IMR-90 (cell line): Measurements from ENCODE around the gene KDM6A. TPM values are rescaled to one million over a fixed set of nuclear protein-coding genes. Genes with fewer than 3 reads are reported as not detected.

Experiments
- ATAC-seq: fragments of 200-7000 bp; cut with Tn5 transposase; 2 replicates; pipeline ENCODE4 v1.9.1; 2020; ENCODE audit warnings: low read depth, mild to moderate bottlenecking, moderate library complexity
- BruUV-seq: library from RNA; stranded (reverse); fragments of 400-500 nt; replicated peaks from 2 replicates; lab custom pipeline; 2021; lab: Mats Ljungman, UMichigan
- CTCF ChIA-PET: fragments of 300-600 bp; formaldehyde crosslinking; extraction: SDS; loops from one replicate; lab custom pipeline; 2021; ENCODE audit warnings: antibody characterized with exemption; lab: Yijun Ruan, JAX
- POLR2A ChIA-PET: fragments of 300-600 bp; sonication (Branson Sonifier 250); formaldehyde crosslinking; loops from one replicate; lab custom pipeline; 2022; ENCODE audit warnings: antibody characterized with exemption; ENCODE audit not compliant: unreplicated experiment; lab: Charles Lee
- DNase-seq: peaks from one replicate; pipeline ENCODE4 v3.0.0; 2013
- H2AFZ ChIP-seq: replicated peaks from 2 replicates; pipeline ENCODE3; 2013; ENCODE audit warnings: low read length, mild to moderate bottlenecking; ENCODE audit not compliant: poor library complexity
- H2AK5ac ChIP-seq: 2 replicates; pipeline ENCODE4 v1.6.1; 2013; ENCODE audit warnings: low read depth, low read length, inconsistent platforms
- H2AK9ac ChIP-seq: replicated peaks from 2 replicates; pipeline ENCODE3; 2013; ENCODE audit warnings: mild to moderate bottlenecking, low read depth, low read length, moderate library complexity; ENCODE audit not compliant: poor library complexity
- H2BK120ac ChIP-seq: 2 replicates; pipeline ENCODE4 v1.6.1; 2013; ENCODE audit warnings: low read depth, low read length, inconsistent platforms
- H2BK15ac ChIP-seq: 3 replicates; pipeline ENCODE4 v1.6.1; 2013; ENCODE audit warnings: low read depth, low read length, inconsistent platforms
- H2BK20ac ChIP-seq: 2 replicates; pipeline ENCODE4 v1.6.1; 2013; ENCODE audit warnings: low read depth, mild to moderate bottlenecking, inconsistent platforms, low read length, moderate library complexity
- H2BK5ac ChIP-seq: 2 replicates; pipeline ENCODE4 v1.6.1; 2013; ENCODE audit warnings: mild to moderate bottlenecking, low read depth, low read length, inconsistent platforms; ENCODE audit not compliant: poor library complexity, severe bottlenecking
- H3K14ac ChIP-seq: replicated peaks from 2 replicates; pipeline ENCODE4 v1.6.1; 2013; ENCODE audit warnings: low read depth, low read length, inconsistent platforms
- H3K18ac ChIP-seq: 2 replicates; pipeline ENCODE4 v1.6.1; 2013; ENCODE audit warnings: low read depth, low read length, control low read depth
- H3K23ac ChIP-seq: 2 replicates; pipeline ENCODE4 v1.6.1; 2013; ENCODE audit warnings: low read depth, low read length, inconsistent platforms
- H3K27ac ChIP-seq: 2 replicates; pipeline ENCODE4 v1.5.1; 2013; ENCODE audit warnings: mild to moderate bottlenecking, control low read depth, low read length; ENCODE audit not compliant: insufficient read depth
- H3K27me3 ChIP-seq: 2 replicates; pipeline ENCODE4 v1.6.1; 2013; ENCODE audit warnings: low read length; ENCODE audit not compliant: control insufficient read depth, insufficient read depth
- H3K36me3 ChIP-seq: 2 replicates; pipeline ENCODE4 v1.6.1; 2013; ENCODE audit warnings: low read length, mixed read lengths; ENCODE audit not compliant: control insufficient read depth, insufficient read depth
- H3K4ac ChIP-seq: 2 replicates; pipeline ENCODE4 v1.6.1; 2013; ENCODE audit warnings: low read depth, low read length, inconsistent platforms
- H3K4me1 ChIP-seq: 2 replicates; pipeline ENCODE4 v1.6.1; 2013; ENCODE audit warnings: low read length, mixed read lengths; ENCODE audit not compliant: control insufficient read depth, insufficient read depth
- H3K4me2 ChIP-seq: 2 replicates; pipeline ENCODE4 v1.6.1; 2013; ENCODE audit warnings: low read depth, mild to moderate bottlenecking, control low read depth, low read length, moderate library complexity
- H3K4me3 ChIP-seq: 2 replicates; pipeline ENCODE4 v1.5.1; 2013; ENCODE audit warnings: low read depth, mild to moderate bottlenecking, control low read depth, low read length, moderate library complexity; ENCODE audit not compliant: insufficient read depth
- H3K56ac ChIP-seq: 2 replicates; pipeline ENCODE4 v1.6.1; 2013; ENCODE audit warnings: low read length, inconsistent platforms; ENCODE audit not compliant: insufficient read depth; ENCODE audit errors: extremely low read depth
- H3K79me1 ChIP-seq, 2 experiments: 2 replicates each; pipeline ENCODE4 v1.6.1; 2013; ENCODE audit warnings: low read length in 2 of 2, inconsistent platforms in 1 of 2, low read depth in 1 of 2
- H3K9ac ChIP-seq: 2 replicates; pipeline ENCODE4 v1.6.1; 2013; ENCODE audit warnings: low read depth, low read length, control low read depth
- H3K9me1 ChIP-seq: 2 replicates; pipeline ENCODE4 v1.6.1; 2013; ENCODE audit warnings: low read length, inconsistent platforms; ENCODE audit not compliant: insufficient read depth
- H3K9me3 ChIP-seq: 2 replicates; pipeline ENCODE4 v1.6.1; 2013; ENCODE audit warnings: low read length; ENCODE audit not compliant: control insufficient read depth, insufficient read depth
- H4K20me1 ChIP-seq: 2 replicates; pipeline ENCODE4 v1.6.1; 2013; ENCODE audit warnings: low read length, inconsistent platforms; ENCODE audit not compliant: insufficient read depth
- H4K5ac ChIP-seq: 2 replicates; pipeline ENCODE4 v1.6.1; 2013; ENCODE audit warnings: mild to moderate bottlenecking, low read depth, low read length, control low read depth
- H4K8ac ChIP-seq, 2 experiments: 2 replicates each; pipeline ENCODE4 v1.6.1; 2013; ENCODE audit warnings: low read depth in 2 of 2, low read length in 2 of 2, control low read depth in 1 of 2, inconsistent platforms in 1 of 2
- H4K91ac ChIP-seq: 2 replicates; pipeline ENCODE4 v1.6.1; 2013; ENCODE audit warnings: low read depth, low read length, inconsistent platforms; ENCODE audit not compliant: insufficient read depth
- BHLHE40 ChIP-seq: fragments of 150-350 bp; IDR thresholded peaks from 2 replicates; pipeline ENCODE4 v1.6.1; 2016; ENCODE audit warnings: mild to moderate bottlenecking, low read depth, low read length
- MAFK ChIP-seq: IDR thresholded peaks from 2 replicates; pipeline ENCODE4 v1.6.1; 2012; ENCODE audit warnings: low read depth, low read length, improper control_type of control experiment
- WGBS, 2 experiments: methylation state at CpG; one replicate each; pipeline versions ENCODE4 v1.1.5 to v1.1.7; 2013; ENCODE audit warnings: missing lambda C conversion rate in 2 of 2; ENCODE audit not compliant: insufficient read length in 1 of 2; ENCODE audit errors: extremely low coverage in 2 of 2; 5-methylcytosine and 5-hydroxymethylcytosine counted together
- dilution Hi-C: fragments of 300-500 bp; cut with HindIII; formaldehyde crosslinking; loops from one replicate; pipeline ENCODE4 v1.14.3; 2018; ENCODE audit warnings: low sequenced_read_pairs; ENCODE audit not compliant: unreplicated experiment
- in situ Hi-C: fragments of 300-500 bp; cut with MboI; formaldehyde crosslinking; loops from 3 replicates; pipeline ENCODE4 v1.14.3; 2019; ENCODE audit warnings: low sequenced_read_pairs, inconsistent platforms, mixed read lengths
- intact Hi-C: fragments of 100-400 bp; cut with micrococcal nuclease; formaldehyde crosslinking; loops from 2 replicates; pipeline ENCODE4 v1.10.0; 2022
- polyA plus RNA-seq, 3 experiments: library from polyadenylated mRNA; depleted of rRNA; stranded (reverse); fragments of >200 nt; gene quantifications; 2 replicates each; pipeline ENCODE4 v1.2.3, GENCODE V29; 2012; ENCODE audit warnings: low replicate concordance in 1 of 3
- total RNA-seq: library from RNA; depleted of rRNA; stranded (reverse); fragments of >200 nt; gene quantifications from 2 replicates; pipeline ENCODE4 v1.2.3, GENCODE V29; 2012

The KDM6A gene
- total and polyA plus RNA-seq, 2 of the 4 experiments (the other 2 are of a cell fraction), result 11.7 to 24.9 TPM

DNA sequence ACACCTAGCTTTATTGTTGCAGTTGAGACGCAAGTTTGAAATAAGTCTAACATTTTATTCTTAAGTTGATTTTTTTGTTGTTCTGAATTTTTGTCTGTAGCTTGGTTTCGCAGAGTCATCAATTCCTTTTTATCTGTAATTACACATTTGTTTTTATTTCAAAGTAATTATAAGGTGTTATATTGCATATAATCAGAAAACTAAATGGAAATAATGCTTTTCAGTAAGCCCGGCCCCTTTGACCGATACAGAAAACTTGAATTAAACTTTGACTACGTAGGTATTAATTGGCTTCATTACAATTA lies 2.1 kb downstream of the KDM6A start:
- Histone ChIP-seq H3K14ac (no peak overlapping the region), H2BK20ac (no peak overlapping the region), H3K4me1 (no peaks in the 10 kb centered on the region), H3K27ac (no peak overlapping the region), H3K9me1 (no peaks in the 10 kb centered on the region), H3K9ac (0 out of 2 replicates have a peak overlapping the region, but pooled peaks have one; percentile 43), H3K4me2 (peak overlapping the region; percentile 94), H2AK9ac (no peak overlapping the region), H3K27me3 (no peaks in the 10 kb centered on the region), H4K20me1 (peaks cover 24% of the 10 kb centered on the region), H3K36me3 (no peaks in the 10 kb centered on the region), H3K18ac (no peak overlapping the region), H3K23ac (peak overlapping the region; percentile 41; the same call in 1 of the 2 replicates), H2BK15ac (no peak overlapping the region), H4K5ac (no peak overlapping the region), H3K4me3 (peak overlapping the region; percentile 93), H2BK5ac (peak overlapping the region; percentile 13), H3K79me1 (peaks cover 4 to 28% of the 10 kb centered on the region in 2 experiments), H3K9me3 (no peaks in the 10 kb centered on the region), H4K8ac (no peak overlapping the region), H2BK120ac (no peak overlapping the region), H3K4ac (no peak overlapping the region), H2AK5ac (no peak overlapping the region), H2AFZ (no peak overlapping the region), H3K56ac (no peak overlapping the region), H4K91ac (no peak overlapping the region)
- ChIA-PET CTCF (interaction anchor here (0.7 to 0.8 kb wide), 2 partner anchors 186 to 195 kb away, joined by 4 to 8 read pairs; no protein-coding TSS in a partner anchor), POLR2A (no interaction called here)
- TF ChIP-seq MAFK (peak; percentile 86), BHLHE40 (no peak)
- DNase-seq, result no peak
- dilution Hi-C loops, result no loop called here
- BruUV-seq, result no TSS peak
- in situ Hi-C loops, result no loop called here
- intact Hi-C loops, result loop anchor here (10.0 kb wide), 1 partner anchor 920 kb away; no protein-coding TSS in a partner anchor
- WGBS, 2 experiments, result no CpG with 5 or more reads among the region's 5 CpGs
- no peak for ATAC-seq
